Thyroid gland (tissue), 4 donors: ENCODE measurements around the gene STK11IP.

Experiments used
- CTCF ChIP-seq, 6 experiments: fragments of 200-600 bp in 3 of 6; fragments of 450-650 bp in 3 of 6; sonication (generic) in 3 of 6; IDR thresholded peaks; one replicate each; pipeline ENCODE4 v1.5.1; 2016 to 2019; ENCODE audit warnings: antibody characterized with exemption in 6 of 6, mild to moderate bottlenecking in 2 of 6, inconsistent platforms in 1 of 6, moderate library complexity in 1 of 6
- POLR2A ChIP-seq, 2 donors: fragments of 450-650 bp; IDR thresholded peaks; one replicate each; pipeline ENCODE4 v1.6.1; 2017; ENCODE audit warnings: antibody characterized with exemption in 2 of 2, mild to moderate bottlenecking in 2 of 2, moderate library complexity in 1 of 2

DNA sequence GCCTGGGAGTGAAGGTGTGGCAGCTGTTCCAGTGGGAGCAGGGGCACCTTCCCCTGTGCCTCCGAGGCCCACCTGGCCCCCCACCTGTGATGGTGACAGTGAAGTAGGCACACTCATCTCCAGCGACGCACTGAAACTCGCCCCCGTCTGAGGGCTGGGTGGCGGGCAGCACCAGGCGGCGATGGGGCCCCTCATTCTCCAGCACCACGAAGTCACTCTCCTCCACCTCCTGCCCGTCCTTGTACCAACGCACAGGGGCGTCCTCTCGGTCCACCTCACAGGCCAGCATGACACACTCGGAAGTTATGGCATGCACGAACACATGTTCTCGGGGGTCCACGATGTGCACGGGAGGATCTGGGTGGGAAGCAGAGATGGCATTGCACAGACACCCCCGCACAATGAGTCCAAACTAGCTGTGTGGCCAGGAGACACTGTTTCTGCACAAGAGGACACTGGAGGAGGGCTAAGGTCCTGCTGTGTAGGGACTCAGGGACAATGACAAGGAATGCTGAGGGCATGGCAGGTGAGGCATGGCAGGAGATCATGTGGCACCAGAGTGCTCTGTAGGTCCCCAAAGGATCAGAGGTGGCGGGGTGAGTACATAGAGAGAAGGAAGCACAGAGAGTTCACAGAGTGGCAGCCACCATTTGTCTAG lies 34.3 kb upstream of the STK11IP start:
- TF ChIP-seq CTCF (IDR thresholded peaks at IDR 0.05) (no peak), POLR2A (IDR thresholded peaks at IDR 0.05) (no peak)
